NT2/D1 (cell line): ENCODE data around the gene SMTNL2.
"Not testable (repeated sequence)": the region's sequence is repeated elsewhere in the genome, so short reads cannot be mapped to it uniquely, and the experiment has no call there.

Experiments
- DNase-seq: peaks from one replicate; pipeline ENCODE4 v3.0.0-alpha.2; 2011; ENCODE audit warnings: low read depth, low spot score
- H3K27me3 ChIP-seq: 2 replicates; pipeline ENCODE4 v1.6.0; 2011; ENCODE audit warnings: mild to moderate bottlenecking; ENCODE audit not compliant: insufficient read length, insufficient read depth
- H3K36me3 ChIP-seq: 2 replicates; pipeline ENCODE4 v1.6.1; 2011; ENCODE audit warnings: mild to moderate bottlenecking, low read length, mixed read lengths; ENCODE audit not compliant: insufficient read depth, insufficient read length
- H3K4me1 ChIP-seq: 2 replicates; pipeline ENCODE4 v1.5.1; 2011; ENCODE audit not compliant: insufficient read depth, insufficient read length
- H3K4me3 ChIP-seq: 2 replicates; pipeline ENCODE4 v1.5.1; 2011; ENCODE audit warnings: low read depth; ENCODE audit not compliant: insufficient read length
- H3K9ac ChIP-seq: 2 replicates; pipeline ENCODE4 v1.6.0; 2011; ENCODE audit warnings: low read depth; ENCODE audit not compliant: insufficient read length
- H3K9me3 ChIP-seq: 2 replicates; pipeline ENCODE4 v1.5.1; 2011; ENCODE audit warnings: mild to moderate bottlenecking, low read length; ENCODE audit not compliant: insufficient read depth
- SUZ12 ChIP-seq: IDR thresholded peaks from 2 replicates; pipeline ENCODE4 v1.6.1; 2011; ENCODE audit not compliant: insufficient read length, insufficient read depth; ENCODE audit errors: extremely low read depth
- YY1 ChIP-seq: IDR thresholded peaks from 2 replicates; pipeline ENCODE4 v1.6.1; 2011; ENCODE audit not compliant: insufficient read length, insufficient read depth
- ZNF274 ChIP-seq: IDR thresholded peaks from 2 replicates; pipeline ENCODE4 v1.6.1; 2011; ENCODE audit warnings: mild to moderate bottlenecking, low read depth, low read length

SMTNL2 gene

DNA sequence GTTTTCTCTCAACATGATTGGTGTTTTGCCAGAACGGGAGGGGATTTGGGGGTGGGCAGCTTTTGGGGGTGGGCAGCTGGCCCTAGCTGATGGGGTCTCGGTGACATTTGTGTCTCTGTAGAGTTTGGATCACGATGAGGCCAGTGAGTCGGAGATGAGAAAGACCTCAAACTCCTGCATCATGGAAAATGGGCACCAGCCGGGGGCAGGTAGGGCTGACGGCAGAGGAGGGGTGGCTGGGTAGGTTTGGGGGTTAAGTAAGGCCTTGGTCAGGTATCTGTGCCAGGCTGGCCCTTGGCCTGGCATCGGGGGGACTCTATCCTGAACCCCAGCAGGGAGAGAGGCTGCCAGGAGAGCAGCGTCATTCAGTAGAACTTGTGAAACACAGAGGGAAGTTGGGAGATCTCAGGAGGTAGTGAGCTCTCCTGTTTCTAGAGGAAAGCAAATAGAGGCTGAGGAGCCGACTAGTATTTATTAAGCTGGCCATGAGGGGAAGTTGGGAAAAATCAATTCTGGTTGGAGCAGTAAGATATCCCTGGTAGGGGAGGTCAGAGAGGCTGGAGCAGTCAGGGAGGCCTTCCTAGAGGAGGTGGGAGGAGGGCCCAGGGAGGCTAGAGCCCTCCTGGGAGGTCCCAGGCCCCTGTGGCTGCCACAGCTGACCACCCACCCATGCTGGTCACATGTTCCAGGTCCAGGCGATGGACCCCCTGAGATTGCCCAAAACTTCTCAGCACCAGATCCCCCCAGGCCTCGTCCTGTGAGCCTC is 8.1 kb downstream of the SMTNL2 start:
- no peaks in the 10 kb centered on the region for H3K36me3 ChIP-seq
- H3K27me3 ChIP-seq, result no peaks in the 10 kb centered on the region
- TF ChIP-seq ZNF274 (no peak), SUZ12 (no peak), YY1 (no peak)
- peaks cover 10% of the 10 kb centered on the region for H3K4me1 ChIP-seq
- no peak for DNase-seq
- H3K4me3 ChIP-seq, result no peak overlapping the region
- H3K9ac ChIP-seq, result no peak overlapping the region
- no peaks in the 10 kb centered on the region for H3K9me3 ChIP-seq

DNA sequence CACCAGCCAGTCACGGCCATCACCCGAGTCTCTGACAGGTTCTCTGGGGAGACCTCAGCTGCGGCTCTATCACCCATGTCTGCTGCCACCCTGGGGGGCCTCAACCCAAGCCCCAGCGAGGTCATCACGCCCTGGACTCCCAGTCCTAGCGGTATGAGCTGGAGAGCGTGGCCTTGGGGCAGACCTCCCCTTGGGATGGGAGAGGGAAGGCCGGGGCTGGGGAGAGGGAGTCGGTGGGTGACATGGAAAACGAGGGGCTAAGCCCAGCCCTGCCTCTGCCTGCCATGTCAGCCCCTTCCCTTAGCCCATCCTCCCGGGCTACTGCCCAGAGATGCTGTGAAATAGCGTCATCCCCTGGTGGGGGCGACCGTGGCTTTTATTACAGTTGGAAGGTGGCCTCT is 8.7 kb downstream of the SMTNL2 start:
- Histone ChIP-seq H3K4me1 (peaks cover 15% of the 10 kb centered on the region), H3K9ac (peak overlapping the region; percentile 10), H3K4me3 (no peak overlapping the region), H3K36me3 (no peaks in the 10 kb centered on the region), H3K9me3 (no peaks in the 10 kb centered on the region), H3K27me3 (no peaks in the 10 kb centered on the region)
- no peak for DNase-seq
- no peak for TF ChIP-seq YY1
- TF ChIP-seq SUZ12, result no peak
- no peak for TF ChIP-seq ZNF274

DNA sequence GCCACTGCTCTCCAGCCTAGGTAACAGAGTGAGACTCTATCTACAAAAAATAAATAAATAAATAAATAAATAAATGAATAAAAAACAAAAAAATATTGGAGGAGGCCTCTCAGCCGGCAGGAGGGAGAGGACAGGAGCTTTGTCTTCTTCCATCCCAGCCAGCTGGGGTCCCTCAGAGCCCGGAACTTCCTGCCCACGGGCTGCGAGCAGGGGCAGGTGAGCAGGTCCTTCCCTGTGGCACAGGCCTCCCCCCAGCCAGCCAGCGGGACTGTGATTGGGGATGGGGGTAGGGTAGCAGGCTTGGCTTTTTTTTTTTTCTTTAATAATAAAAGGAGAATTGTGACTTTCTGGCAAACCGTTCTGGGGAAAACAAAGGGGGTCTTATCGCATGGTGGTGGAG is 10.1 kb downstream of the SMTNL2 start:
- TF ChIP-seq SUZ12 (no peak), ZNF274 (no peak), YY1 (no peak)
- no peak for DNase-seq
- Histone ChIP-seq H3K27me3 (no peaks in the 10 kb centered on the region), H3K4me3 (no peak overlapping the region), H3K36me3 (no peaks in the 10 kb centered on the region), H3K9me3 (no peaks in the 10 kb centered on the region), H3K4me1 (peaks cover 18% of the 10 kb centered on the region), H3K9ac (no peak overlapping the region)

DNA sequence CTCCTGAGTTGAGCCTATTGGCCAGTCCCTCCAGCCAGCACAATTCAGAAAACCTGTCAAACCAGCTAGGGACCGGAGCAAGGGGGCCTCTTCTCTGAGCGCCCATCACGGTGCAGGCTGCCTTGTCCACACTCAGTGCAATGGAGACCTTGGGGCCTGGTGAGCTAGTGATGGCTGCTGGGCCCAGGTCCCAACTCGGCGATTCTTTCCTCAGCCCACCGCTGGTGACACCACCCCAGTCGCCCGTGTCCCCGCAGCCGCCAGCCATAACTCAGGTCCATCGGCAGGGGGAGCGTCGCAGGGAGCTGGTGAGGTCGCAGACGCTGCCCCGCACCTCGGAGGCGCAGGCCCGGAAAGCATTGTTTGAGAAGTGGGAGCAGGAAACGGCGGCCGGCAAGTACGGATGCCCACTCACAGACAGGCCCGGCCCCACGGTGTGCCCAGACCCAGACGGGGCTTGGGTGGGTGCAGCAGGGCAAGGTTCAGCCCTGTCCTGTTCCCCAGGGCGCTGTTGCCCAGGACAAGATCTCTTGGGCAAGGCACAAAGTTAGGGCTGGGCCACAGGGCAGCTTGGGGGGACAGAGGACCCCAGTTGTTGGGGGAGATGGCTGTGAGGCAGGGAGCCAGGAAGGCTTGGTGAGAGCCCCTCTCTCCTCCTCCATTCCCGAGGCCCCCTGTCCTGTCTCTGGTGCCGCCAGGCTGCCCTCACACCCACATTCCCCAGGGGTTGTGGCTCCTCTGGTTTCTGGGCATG is 10.8 kb downstream of the SMTNL2 start:
- H3K27me3 ChIP-seq, result no peaks in the 10 kb centered on the region
- no peak for DNase-seq
- no peak overlapping the region for H3K4me3 ChIP-seq
- no peak overlapping the region for H3K9ac ChIP-seq
- H3K9me3 ChIP-seq, result no peaks in the 10 kb centered on the region
- TF ChIP-seq YY1 (no peak), ZNF274 (no peak), SUZ12 (no peak)
- H3K4me1 ChIP-seq, result peaks cover 20% of the 10 kb centered on the region
- no peaks in the 10 kb centered on the region for H3K36me3 ChIP-seq

DNA sequence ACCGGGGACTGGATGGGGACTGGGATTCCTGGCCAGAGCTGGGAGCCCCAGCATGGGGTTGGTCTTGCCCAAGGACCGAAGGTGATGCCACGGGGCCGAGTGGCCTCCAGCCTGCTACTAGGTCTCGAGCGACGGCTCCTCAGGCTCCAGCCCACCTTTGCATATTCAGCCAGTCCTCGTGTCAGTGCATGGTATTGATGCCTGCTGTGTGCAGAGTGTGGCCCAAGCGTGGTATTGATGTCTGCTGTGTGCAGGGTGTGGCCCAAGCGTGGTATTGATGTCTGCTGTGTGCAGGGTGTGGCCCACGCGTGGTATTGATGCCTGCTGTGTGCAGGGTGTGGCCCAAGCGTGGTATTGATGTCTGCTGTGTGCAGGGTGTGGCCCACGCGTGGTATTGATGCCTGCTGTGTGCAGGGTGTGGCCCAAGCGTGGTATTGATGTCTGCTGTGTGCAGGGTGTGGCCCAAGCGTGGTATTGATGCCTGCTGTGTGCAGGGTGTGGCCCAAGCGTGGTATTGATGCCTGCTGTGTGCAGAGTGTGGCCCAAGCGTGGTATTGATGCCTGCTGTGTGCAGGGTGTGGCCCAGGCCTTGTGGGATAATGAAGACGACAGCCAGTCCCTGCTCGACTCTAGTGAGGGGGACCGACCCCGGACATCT is 11.5 kb downstream of the SMTNL2 start:
- H3K4me1 ChIP-seq, result peaks cover 20% of the 10 kb centered on the region
- not testable (repeated sequence) for H3K27me3 ChIP-seq, H3K9me3 ChIP-seq, H3K36me3 ChIP-seq, H3K9ac ChIP-seq, DNase-seq, H3K4me3 ChIP-seq

DNA sequence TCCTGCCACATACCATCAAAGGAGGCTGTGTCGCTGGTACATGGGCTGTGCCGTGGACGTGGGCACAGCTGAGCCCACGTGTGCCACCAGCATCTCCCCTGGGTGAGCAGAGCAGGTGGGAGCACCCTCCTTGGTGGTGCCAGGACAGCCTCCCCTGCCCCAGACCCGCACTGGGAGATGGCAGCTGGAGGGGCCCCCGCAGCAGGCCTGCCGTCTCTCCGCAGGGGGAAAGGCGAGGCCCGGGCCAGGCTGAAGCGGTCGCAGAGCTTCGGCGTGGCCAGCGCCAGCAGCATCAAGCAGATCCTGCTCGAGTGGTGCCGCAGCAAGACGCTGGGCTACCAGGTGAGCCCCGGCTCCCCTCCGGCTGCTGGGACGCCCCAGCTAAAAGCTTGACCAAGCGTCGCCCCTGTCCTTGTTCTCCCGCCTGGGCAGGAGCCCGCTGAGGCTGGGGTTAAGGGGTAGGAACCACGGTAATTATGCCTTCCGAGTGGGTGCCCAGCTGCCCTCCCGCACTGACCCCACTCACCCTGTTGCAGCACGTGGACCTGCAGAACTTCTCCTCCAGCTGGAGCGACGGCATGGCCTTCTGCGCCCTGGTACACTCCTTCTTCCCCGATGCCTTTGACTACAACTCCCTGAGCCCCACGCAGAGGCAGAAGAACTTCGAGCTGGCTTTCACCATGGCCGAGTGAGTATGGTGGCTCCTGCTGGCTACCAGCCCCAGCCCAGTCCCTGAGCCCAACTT is 12.5 kb downstream of the SMTNL2 start:
- H3K4me3 ChIP-seq, result no peak overlapping the region
- no peaks in the 10 kb centered on the region for H3K9me3 ChIP-seq
- TF ChIP-seq SUZ12 (no peak), YY1 (no peak), ZNF274 (no peak)
- no peak for DNase-seq
- H3K4me1 ChIP-seq, result peaks cover 18% of the 10 kb centered on the region
- H3K9ac ChIP-seq, result no peak overlapping the region
- no peaks in the 10 kb centered on the region for H3K27me3 ChIP-seq
- H3K36me3 ChIP-seq, result no peaks in the 10 kb centered on the region

DNA sequence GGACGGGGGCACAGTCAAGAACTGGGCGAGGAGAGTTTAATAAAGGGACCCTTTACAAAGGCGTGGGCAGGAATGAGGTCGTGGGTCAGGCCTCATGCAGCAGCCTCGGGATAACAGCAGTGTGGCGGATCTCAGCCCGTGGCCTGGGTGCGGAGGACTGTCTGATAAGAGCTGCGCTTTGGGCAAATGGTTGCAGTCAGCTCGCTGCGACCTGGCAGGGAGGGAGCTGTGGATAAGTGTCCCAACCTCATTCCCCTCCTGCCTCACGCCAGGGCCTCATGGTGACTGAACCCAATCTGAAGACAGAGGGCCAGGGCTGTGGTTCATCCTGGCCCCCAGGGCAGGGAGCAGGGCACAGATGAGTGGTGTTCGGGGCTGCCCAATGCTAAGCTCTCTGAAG is 13.6 kb downstream of the SMTNL2 start:
- TF ChIP-seq ZNF274 (no peak), YY1 (no peak), SUZ12 (no peak)
- Histone ChIP-seq H3K9ac (peak overlapping the region; percentile 32), H3K9me3 (no peaks in the 10 kb centered on the region), H3K4me1 (peaks cover 18% of the 10 kb centered on the region), H3K27me3 (no peaks in the 10 kb centered on the region), H3K36me3 (no peaks in the 10 kb centered on the region), H3K4me3 (no peak overlapping the region)
- no peak for DNase-seq
